ENCODE measurements around the gene RAD23B. TPM values are rescaled to one million over a fixed set of nuclear protein-coding genes. Genes with fewer than 3 reads are reported as not detected.

RAD23B gene
- total RNA-seq: 10 to 100 TPM; 94.7 to 94.8 TPM

DNA sequence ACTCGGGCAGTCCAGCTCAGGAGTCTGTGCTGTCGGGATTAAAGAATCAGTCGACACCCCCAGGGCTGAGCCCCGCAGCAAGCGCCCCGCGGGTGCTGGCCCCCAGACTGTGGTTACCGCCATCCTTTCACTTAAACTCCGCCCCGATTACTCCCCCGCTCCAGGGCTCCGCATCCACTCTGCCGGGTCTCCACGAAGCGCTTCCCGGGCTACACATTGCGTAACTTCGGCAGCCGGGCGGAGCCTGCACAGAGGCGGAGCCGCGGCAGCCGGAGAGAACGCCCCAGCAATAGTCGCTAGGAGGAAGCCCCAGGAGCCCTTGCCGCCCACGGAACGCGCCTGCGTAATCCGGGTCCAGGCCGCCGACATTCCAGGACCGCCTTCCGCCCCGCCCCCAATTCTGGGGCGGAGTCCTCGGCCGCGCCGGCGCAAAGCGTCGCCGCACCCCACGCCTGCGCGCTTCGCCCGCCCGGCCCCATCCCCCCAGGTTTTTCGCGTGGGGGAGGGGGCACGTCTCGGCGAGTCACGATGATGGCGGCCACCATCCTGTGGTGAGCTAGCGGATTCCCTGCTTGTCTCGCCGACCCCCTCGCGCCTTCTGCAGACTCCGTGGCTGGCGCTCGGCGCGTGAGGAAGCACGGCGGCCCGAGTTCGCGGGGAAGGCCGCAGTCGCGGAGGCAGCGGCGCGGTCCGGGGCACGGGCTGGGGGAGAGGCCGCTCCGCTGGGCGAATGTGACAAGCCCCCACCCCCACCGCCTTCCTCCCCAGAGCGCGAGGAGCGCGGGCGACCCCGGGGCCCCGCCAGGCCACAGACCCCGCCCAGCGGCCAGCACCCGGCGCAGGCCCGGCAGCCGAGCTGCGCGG is at the start of gene RAD23B:
Gene RAD23B (plus strand): TSS at position 521 of the 864 bp plus-strand sequence. CDS start 351 bp downstream, outside the sequence.
- Mint-ChIP-seq H3K9me3 (no peaks in the 10 kb centered on the region), H3K27ac (peak within 1 kb of the TSS; percentile 78 to 90), H3K27me3 (no peaks in the 10 kb centered on the region), H3K36me3 (no peaks in the 10 kb centered on the region), H3K4me1 (ENCODE audit: low read depth in 2 of 2) (peaks cover 33 to 45% of the 10 kb centered on the region in 2 donors), H3K4me3 (peak within 1 kb of the TSS; percentile 94)
- ATAC-seq (peak; percentile 94 to 95), DNase-seq (ENCODE audit: low spot score) (peak; percentile 100)

DNA sequence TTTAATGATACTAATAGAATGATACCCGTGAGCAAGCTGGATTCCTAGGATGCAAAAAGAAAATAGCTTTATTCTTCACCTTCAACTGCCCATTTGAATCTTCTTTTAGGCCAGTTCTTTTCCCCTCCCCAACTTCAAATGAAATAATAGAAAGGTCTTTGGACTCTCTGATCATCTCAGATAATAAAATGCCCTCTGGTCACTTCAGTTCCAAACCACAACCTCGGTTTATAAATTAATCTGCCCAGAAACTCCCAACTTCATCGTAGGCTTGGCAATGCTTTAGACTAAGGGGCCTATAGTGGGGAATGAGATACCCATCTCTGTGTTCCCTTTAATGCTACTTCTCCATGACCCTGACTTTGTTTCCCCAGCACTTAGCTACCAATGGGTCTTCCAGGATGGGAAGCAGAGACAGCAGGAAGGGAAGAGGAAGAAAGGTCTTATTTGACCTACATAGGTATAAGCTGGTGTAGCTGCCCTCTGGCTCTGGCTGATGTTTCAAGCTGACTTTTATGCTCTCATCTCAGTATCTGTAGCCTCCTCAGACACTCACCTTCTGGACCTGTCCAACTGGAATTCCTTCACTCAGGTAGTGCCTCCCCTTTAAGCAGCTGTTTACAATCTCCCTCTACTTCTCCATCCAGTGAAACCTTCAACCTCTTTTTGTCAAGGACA is 47.2 kb upstream of the RAD23B start:
- H3K4me3 Mint-ChIP-seq: no peak overlapping the region
- peaks cover 14 to 28% of the 10 kb centered on the region in 2 donors for H3K27me3 Mint-ChIP-seq
- no peak overlapping the region for H3K27ac Mint-ChIP-seq
- H3K9me3 Mint-ChIP-seq: no peaks in the 10 kb centered on the region
- ATAC-seq (no peak), DNase-seq (ENCODE audit: low spot score) (no peak)
- H3K36me3 Mint-ChIP-seq: no peaks in the 10 kb centered on the region
- H3K4me1 Mint-ChIP-seq (ENCODE audit: low read depth in 2 of 2): peaks cover 2 to 17% of the 10 kb centered on the region in 2 donors

GRCh38 chr9:107237873-107238272 is 45.2 kb upstream of the RAD23B start:
- Mint-ChIP-seq H3K27me3 (peaks cover 1 to 14% of the 10 kb centered on the region in 2 donors), H3K4me1 (ENCODE audit: low read depth in 2 of 2) (peaks cover 2 to 23% of the 10 kb centered on the region in 2 donors), H3K36me3 (no peaks in the 10 kb centered on the region), H3K4me3 (peak overlapping the region; percentile 4), H3K27ac (peak overlapping the region in 1 of 2 donors; percentile 60), H3K9me3 (no peaks in the 10 kb centered on the region)
- DNase-seq (ENCODE audit: low spot score) (no peak), ATAC-seq (peak; percentile 56 to 95)

DNA sequence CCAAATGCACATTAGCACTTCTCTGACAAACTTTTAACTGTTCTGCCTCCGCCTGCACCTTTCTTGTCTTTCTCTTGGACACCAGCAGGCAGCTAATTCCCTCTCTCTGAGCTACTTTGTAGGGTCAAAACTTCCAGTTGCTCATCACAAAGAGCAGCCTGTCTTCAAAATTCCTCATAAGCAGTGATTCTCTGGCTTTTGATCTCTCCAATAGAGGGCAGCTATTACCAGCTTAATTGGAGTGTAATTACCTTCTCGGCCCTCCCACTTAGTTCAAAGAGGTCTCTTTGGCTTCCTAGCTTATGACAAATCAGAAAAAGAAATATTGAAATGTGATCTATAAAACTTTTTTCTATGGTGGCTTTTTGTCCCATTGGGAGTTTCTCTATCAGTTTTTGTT is 43.6 kb upstream of the RAD23B start:
- H3K4me1 Mint-ChIP-seq (ENCODE audit: low read depth in 2 of 2): peaks cover 8 to 32% of the 10 kb centered on the region in 2 donors
- H3K9me3 Mint-ChIP-seq: no peaks in the 10 kb centered on the region
- no peaks in the 10 kb centered on the region for H3K36me3 Mint-ChIP-seq
- H3K27me3 Mint-ChIP-seq: peaks cover 0 to 10% of the 10 kb centered on the region in 2 donors
- peak overlapping the region in 1 of 2 donors; percentile 44 for H3K27ac Mint-ChIP-seq
- DNase-seq (ENCODE audit: low spot score) (no peak), ATAC-seq (no peak)
- no peak overlapping the region for H3K4me3 Mint-ChIP-seq

DNA sequence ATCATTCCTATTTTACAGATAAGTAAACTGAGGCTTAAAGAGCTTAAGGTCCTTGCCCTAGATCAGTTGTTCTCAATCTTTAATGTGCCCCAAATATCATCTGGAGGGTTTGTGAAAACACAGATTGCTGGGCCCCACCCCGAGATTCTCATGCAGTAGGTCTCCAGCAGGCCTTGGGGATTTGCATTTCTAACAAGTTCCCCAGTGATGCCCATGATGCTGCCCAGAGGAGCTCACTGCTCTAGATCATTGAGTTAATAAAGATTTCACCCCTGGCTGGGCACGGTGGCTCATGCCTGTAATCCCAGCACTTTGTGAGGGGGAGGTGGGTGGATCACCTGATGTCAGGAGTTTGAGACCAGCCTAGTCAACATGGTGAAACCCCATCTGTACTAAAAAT is 42.8 kb upstream of the RAD23B start:
- Mint-ChIP-seq H3K27me3 (peaks cover 0 to 10% of the 10 kb centered on the region in 2 donors), H3K4me1 (ENCODE audit: low read depth in 2 of 2) (peaks cover 8 to 32% of the 10 kb centered on the region in 2 donors), H3K36me3 (no peaks in the 10 kb centered on the region), H3K9me3 (no peaks in the 10 kb centered on the region), H3K27ac (no peak overlapping the region), H3K4me3 (no peak overlapping the region)
- no peak for ATAC-seq
- DNase-seq (ENCODE audit: low spot score): no peak

DNA sequence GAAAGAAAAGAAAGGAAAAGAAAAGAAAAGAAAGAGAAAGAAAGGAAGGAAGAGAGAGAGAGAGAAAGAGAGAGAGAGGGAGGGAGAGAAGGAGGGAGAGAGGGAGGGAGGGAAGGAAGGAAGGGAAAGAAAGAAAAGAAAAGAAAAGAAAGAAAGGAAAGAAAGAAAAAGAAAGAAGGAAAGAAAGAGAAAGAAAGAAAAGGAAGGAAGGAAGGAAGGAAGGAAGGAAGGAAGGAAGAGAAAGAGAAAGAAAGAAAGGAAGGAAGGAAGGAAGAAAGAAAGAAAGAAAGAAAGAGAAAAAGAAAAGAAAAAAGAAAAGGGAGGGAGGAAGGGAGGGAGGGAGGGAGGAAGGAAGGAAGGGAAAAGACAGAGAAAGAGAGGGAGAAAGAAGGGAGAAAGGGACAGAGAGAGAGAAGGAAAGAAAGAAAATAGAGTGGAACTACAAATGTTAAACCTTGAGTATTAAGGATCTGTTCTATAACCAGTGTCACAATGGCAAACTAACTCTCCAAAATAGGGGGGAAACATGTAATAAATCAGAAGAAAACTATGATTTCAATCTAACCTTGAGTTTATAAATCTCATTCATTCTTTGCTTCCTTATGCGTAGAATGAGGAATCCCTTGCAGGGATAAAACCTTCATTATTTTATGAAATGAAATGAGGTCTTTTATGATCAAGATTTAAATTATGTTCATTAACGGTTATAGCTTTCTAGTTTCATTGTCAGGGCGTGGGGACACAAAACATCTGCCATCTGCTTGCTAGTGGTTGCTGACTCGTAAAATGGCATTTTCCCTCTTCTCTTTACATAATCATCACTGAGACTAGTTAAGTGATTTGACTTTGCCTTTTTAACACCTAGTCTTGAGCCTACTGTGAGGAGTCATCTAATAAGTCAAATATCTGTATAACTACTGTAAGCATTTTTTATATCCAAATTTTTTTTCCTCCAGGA is 40.7 kb upstream of the RAD23B start:
- Mint-ChIP-seq H3K27ac (peak overlapping the region in 1 of 2 donors; percentile 78), H3K9me3 (no peaks in the 10 kb centered on the region), H3K4me3 (no peak overlapping the region), H3K36me3 (no peaks in the 10 kb centered on the region), H3K27me3 (peaks cover 0 to 2% of the 10 kb centered on the region in 2 donors), H3K4me1 (ENCODE audit: low read depth in 2 of 2) (peaks cover 16 to 30% of the 10 kb centered on the region in 2 donors)
- no peak for DNase-seq (ENCODE audit: low spot score)
- no peak for ATAC-seq

DNA sequence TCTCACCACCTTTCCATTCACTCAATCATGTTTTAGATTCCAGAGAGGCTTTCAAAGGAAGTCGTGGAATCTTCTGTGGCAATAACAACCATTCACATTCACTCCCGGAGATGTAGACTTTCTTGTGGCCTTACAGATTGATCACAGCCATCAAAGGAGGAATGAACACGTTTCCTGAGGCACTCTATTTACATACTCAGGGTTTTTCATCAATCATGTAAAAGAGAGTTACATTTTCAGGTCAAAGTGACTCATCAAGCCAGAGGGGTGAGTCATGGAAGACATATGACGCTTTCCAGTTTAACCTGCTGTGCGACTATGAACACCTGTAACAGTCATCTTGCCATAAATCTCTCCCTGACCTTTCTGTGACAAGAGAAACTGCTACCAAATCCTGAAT is 39.3 kb upstream of the RAD23B start:
- DNase-seq (ENCODE audit: low spot score): no peak
- H3K4me3 Mint-ChIP-seq: no peak overlapping the region
- H3K9me3 Mint-ChIP-seq: no peaks in the 10 kb centered on the region
- H3K27ac Mint-ChIP-seq: peak overlapping the region; percentile 4 to 12
- H3K36me3 Mint-ChIP-seq: no peaks in the 10 kb centered on the region
- peaks cover 14 to 18% of the 10 kb centered on the region in 2 donors for H3K4me1 Mint-ChIP-seq (ENCODE audit: low read depth in 2 of 2)
- peak in 1 of 2 donors; percentile 36 for ATAC-seq
- no peaks in the 10 kb centered on the region for H3K27me3 Mint-ChIP-seq

GRCh38 chr9:107246259-107247254 is 36.5 kb upstream of the RAD23B start:
- DNase-seq (ENCODE audit: low spot score) (no peak), ATAC-seq (peak; percentile 60 to 77)
- Mint-ChIP-seq H3K27ac (peak overlapping the region; percentile 64 to 85), H3K4me3 (no peak overlapping the region), H3K27me3 (peaks cover 4 to 6% of the 10 kb centered on the region in 2 donors), H3K36me3 (no peaks in the 10 kb centered on the region), H3K4me1 (ENCODE audit: low read depth in 2 of 2) (peaks cover 14 to 18% of the 10 kb centered on the region in 2 donors), H3K9me3 (no peaks in the 10 kb centered on the region)

- H3K36me3 Mint-ChIP-seq: no peaks in the 10 kb centered on the region
- peaks cover 10 to 12% of the 10 kb centered on the region in 2 donors for H3K27me3 Mint-ChIP-seq
- no peak overlapping the region for H3K4me3 Mint-ChIP-seq
- H3K27ac Mint-ChIP-seq: no peak overlapping the region
- H3K9me3 Mint-ChIP-seq: no peaks in the 10 kb centered on the region
- peaks cover 9 to 12% of the 10 kb centered on the region in 2 donors for H3K4me1 Mint-ChIP-seq (ENCODE audit: low read depth in 2 of 2)
- DNase-seq (ENCODE audit: low spot score): no peak
- ATAC-seq: no peak
Observed at GRCh38 chr9:107248714-107249113, 34.4 kb upstream of the RAD23B start.

DNA sequence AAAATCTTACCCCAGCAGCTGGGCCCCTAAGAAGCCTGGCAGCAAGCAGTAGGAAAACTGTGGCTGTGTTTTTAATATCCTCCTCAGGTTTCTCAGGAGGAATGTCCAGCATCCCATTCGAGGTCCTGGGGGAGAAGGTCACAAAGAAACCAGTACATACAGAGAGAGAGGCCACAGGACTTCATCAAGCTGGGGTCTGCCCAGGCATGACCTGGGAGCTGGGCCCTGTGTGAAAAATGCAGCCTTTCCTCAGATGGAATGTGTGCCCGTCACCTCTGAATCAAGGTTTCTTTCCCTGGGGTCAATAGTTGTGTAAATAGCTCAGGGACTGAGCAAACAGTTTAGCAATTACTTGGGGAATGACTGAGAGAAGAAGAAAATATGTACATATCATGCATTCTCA is 33.9 kb upstream of the RAD23B start:
- H3K27me3 Mint-ChIP-seq: peaks cover 10 to 12% of the 10 kb centered on the region in 2 donors
- no peaks in the 10 kb centered on the region for H3K9me3 Mint-ChIP-seq
- peaks cover 5 to 8% of the 10 kb centered on the region in 2 donors for H3K4me1 Mint-ChIP-seq (ENCODE audit: low read depth in 2 of 2)
- H3K4me3 Mint-ChIP-seq: no peak overlapping the region
- H3K36me3 Mint-ChIP-seq: no peaks in the 10 kb centered on the region
- H3K27ac Mint-ChIP-seq: no peak overlapping the region
- DNase-seq (ENCODE audit: low spot score) (no peak), ATAC-seq (no peak)

DNA sequence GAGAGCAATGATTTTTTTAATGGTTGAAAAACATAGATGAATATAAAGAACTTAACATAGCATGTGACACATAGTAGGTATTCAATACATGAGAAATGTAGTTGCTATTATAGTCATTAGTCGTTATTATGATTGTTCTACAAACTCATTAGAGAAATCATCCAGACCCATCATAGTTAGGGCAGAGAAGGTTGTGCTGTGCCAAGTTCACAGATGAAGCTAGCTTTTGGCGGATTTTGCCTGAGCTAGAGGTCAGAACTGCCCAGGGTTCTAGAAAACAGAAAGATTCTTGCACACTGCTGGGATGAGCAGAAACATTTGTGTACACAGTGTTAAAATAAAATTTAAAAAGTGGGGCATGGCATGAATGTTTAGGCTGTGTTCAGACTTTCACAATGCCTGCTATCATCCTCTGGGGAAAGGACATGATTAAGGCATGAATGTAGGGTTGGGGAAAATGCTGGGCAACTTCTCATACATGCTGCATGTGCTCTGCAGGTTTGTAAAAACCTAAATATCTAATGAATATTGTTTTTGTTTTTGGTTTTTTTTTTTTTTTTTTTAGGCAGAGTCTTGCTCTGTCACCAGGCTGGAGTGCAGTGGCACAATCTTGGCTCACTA is 33.3 kb upstream of the RAD23B start:
- ATAC-seq (no peak), DNase-seq (ENCODE audit: low spot score) (no peak)
- peaks cover 3 to 8% of the 10 kb centered on the region in 2 donors for H3K4me1 Mint-ChIP-seq (ENCODE audit: low read depth in 2 of 2)
- no peak overlapping the region for H3K27ac Mint-ChIP-seq
- no peaks in the 10 kb centered on the region for H3K36me3 Mint-ChIP-seq
- H3K4me3 Mint-ChIP-seq: no peak overlapping the region
- H3K9me3 Mint-ChIP-seq: no peaks in the 10 kb centered on the region
- peaks cover 10 to 12% of the 10 kb centered on the region in 2 donors for H3K27me3 Mint-ChIP-seq

GRCh38 chr9:107251756-107252322 is 31.2 kb upstream of the RAD23B start:
- DNase-seq (ENCODE audit: low spot score) (no peak), ATAC-seq (no peak)
- no peaks in the 10 kb centered on the region for H3K36me3 Mint-ChIP-seq
- no peak overlapping the region for H3K27ac Mint-ChIP-seq
- H3K27me3 Mint-ChIP-seq: peaks cover 12% of the 10 kb centered on the region in 2 donors
- no peaks in the 10 kb centered on the region for H3K9me3 Mint-ChIP-seq
- peaks cover 0 to 1% of the 10 kb centered on the region in 2 donors for H3K4me1 Mint-ChIP-seq (ENCODE audit: low read depth in 2 of 2)
- no peak overlapping the region for H3K4me3 Mint-ChIP-seq
